Left ventricle myocardium superior (tissue), 1 donor: ENCODE results near the gene SPATA2. TPM values are rescaled to one million over a fixed set of nuclear protein-coding genes. Genes with fewer than 3 reads are reported as not detected.
"Not testable (repeated sequence)": the region's sequence is repeated elsewhere in the genome, so short reads cannot be mapped to it uniquely, and the experiment has no call there.

Experiments
- ATAC-seq: fragments of 200-7000 bp; cut with Tn5 transposase; one replicate; pipeline ENCODE4 v1.9.1; 2020; ENCODE audit warnings: mild to moderate bottlenecking, moderate library complexity
- DNase-seq: peaks from one replicate; pipeline ENCODE4 v3.0.0-alpha.2; 2020
- intact Hi-C: fragments of 100-400 bp; cut with micrococcal nuclease; formaldehyde crosslinking; loops from one replicate; pipeline ENCODE4 v1.11.0; 2022
- total RNA-seq: library from RNA; stranded (reverse); fragmentation: NEBNext Ultra II Directional; extraction: Animal tissue kit (Norgen Biotek cat#: 25700); gene quantifications from one replicate; pipeline ENCODE4 v1.2.1, GENCODE V29; 2021
- donor health status: DM: no; HTN: yes; CAD: no; lungs with severe emphysema.

SPATA2 gene
- total RNA-seq, 1 donor from 2014 or later = 8.5 TPM

DNA sequence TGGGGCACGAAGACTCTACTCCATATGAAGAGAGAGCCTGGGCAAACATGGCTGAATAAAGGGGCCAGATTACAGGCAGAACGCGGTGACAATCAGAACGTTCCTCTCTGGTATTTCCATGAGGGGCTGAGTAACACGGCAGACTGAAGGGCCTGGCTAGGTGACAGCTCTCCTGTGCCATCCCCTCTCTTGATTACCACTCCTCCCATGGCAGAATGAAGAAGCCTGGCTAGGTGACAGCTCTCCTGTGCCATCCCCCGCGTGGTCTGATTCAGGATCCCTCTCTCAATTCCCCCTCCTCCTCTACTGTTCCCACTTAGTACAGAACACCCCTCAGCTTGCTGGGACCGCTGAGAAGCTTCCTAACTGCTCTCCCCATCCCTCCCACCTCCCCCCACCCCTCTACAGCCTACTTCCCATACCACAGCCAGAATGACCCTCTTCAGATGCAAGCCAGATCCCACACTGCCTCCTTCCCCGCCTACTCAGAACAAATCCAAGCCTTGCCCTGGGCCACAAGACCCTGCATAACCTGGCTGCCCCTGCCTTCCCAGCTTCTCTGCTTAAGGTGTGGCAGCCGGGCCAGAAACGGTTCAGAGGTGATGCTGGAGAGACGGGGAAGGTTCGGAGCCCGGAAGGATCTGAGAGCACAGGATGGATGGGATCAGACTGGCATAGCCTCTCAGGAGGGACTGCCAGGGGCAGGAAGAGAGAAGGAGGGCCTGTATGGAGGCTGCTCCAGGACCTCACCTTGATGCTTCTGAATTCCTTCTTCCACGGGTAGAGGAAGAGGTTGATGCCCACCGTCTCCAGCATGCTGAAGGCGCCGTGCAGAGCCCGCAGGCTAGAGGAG is 7.7 kb downstream of the SPATA2 start:
- DNase-seq (no peak), ATAC-seq (peak; percentile 50)
- intact Hi-C loops = no loop called here

DNA sequence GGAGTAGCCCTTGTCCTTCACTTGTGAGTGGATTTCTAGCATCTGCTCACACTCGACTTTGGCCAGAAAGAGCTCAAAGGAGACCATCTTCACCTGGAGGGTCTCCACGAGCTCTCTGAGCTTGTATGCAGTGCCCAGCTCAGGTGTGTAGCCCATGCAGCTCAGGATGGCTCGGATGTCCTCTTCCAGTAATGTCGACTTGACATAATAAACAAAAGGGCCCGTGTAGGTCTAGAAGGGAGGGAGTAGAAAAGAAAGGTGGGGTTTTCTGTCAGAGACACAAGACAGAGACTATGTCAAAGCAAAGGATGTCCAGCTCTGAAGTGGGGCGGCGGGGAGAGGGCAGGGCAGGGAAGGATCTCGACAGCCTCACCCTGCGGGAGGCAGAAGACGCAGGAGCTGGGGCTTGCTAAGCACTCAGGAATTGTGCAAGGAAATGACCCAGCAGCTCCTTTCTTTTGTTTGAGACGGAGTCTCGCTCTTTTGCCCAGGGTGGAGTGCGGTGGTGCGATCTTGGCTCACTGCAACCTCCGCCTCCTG is 8.6 kb downstream of the SPATA2 start:
- no peak for ATAC-seq
- DNase-seq = no peak
- intact Hi-C loops = no loop called here

DNA sequence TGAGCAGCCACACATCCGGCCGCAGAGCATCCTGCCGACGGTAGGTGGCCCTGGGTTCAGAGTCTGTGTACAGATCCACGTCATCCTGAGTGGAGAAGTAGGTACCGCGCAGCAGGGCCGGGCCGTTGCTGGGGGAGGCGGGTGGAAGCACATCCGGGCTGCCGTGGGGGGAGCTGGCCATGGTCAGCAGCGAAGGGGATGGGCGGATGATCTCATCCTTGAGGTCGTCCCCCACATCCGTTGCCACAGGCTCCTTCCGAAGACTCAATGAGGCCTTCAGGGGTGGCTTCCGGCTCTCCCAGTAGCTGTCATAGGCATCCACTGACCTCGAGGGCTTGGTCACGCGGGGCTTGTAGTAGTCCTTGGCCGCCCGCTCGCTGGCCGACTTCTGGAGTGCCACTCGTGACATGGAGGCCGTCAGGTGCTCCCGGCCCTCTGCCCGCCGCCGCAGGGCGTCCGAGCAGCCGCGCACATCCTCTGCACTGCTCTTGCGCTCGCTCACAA is 9.2 kb downstream of the SPATA2 start:
- no peak for ATAC-seq
- DNase-seq = no peak
- intact Hi-C loops = no loop called here

DNA sequence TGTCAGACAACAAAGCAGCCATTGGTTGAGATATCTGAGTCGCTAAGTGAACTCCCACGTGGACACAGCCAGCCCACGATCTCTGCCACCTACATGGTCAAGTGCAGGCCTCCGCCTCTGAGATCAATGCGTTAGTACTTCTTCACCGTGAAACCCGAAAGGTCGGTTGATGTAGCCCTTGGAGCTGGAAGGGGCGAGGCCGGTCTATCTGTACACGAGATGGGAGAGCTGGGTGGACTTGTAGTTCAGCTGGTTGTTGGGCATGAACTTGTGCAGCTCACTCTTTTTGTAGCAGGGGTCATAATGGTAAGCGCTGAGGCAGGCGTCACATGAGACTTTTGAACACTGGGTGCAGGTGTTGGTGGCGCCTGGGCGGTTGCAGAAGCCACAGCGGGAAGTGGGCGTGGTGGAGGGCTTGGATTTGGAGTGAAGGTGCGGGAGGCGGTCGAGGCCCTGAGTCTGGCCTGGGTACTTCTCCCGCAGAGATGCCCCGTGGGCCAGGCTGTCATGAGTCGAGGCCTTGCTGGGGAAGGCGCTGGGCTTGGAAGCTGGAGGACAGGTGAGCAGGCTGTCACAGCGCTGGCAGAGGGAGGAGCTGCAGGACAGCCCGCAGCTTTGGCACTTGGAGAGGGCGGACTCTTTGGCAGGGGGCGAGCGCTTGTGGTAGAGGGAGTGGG is 9.8 kb downstream of the SPATA2 start:
- ATAC-seq = no peak
- intact Hi-C loops = no loop called here
- no peak for DNase-seq

DNA sequence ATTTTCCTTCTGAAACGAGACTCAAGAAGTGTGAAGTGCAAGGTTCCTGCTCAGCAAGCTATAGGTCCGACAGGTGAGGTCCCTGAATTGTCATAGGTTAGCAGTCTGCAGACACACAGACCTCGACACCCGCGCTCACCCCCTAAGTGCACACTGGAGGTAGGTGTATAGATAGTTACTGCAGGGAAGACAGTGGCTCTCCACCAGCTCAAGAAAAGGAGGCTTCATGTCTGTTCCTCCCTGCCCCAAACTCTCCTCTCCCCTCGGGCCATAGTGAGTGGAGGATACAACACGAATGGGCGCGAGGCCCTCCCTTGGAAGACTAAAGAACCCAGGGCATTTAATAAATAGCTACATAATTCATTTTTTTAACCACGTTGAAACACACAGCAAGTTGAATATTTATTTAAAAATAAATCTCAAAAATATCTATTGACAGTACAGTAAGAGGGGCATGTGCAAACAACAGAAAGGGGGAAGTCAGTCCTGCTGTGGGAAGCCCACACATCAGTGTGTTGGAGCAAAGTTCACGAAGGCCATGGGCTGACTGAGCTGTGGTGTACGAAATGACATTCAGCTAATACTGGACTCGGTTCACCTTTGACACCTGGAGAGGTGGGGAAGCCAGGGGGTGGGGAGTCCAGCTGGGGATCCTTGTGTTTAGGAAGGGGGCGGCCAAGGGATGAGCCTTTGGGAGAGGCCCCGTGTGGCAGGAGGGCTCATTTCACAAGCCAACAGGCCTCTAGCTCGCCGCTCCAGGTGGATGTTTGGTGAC is 10.7 kb downstream of the SPATA2 start:
- no peak for ATAC-seq
- DNase-seq = no peak
- intact Hi-C loops = no loop called here

DNA sequence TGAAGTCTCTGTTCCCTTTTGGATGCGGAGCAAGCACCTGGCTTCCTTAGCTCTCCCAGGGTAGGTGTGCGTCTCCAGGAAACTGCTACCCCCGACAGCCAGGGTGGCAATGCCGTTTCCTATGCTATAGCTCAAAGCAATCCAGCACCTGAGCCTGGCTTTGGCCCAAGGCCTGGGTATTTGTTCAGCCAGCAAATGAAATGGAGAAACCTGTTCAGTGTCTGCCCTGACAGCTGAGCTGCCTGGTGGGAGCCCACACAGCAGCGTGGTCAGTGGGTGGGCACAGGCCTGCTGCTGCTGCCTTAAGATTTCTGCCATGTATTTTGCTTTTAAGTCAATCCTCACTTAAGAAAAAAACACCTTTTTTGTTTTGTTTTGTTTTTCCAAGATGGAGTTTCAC is 13.7 kb downstream of the SPATA2 start:
- ATAC-seq = peak; percentile 29

DNA sequence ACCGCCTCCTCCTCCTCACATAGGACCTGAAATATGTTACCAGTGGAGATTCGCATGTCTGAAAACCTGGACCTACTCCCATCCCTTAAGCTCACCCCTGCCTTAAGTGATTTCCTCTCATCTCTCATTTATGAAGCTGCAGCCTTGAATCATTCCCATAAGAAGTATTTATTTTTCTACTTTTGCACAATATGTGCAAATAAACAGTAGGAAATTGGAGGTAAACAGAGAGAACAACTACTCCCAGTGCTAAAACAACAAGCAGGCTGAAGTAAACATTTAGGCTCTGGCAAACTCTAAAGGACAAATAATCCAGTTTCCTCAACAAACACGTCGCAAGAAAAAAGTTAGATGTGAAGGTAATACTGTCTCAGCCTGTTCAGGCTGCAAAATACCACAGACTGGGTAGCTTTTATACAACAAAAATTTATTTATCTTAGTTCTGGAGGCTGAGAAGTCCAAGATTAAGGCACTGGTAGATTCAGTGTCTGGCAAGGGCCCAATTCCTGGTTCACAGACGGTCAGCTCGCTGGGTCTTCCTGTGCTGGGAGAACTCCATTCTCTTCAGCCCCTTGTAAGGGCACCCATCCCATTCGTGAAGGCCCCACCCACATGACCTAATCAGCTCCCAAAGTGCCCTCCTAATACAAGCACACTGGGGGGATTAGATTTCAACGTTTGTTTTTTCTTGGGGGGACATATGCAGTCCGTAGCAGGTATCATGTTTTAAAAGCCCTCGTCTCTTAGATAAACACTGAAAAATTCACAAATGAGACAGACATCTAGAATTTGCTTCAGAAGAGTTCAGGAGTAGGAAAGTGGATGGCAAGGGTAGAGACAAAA is 15.6 kb downstream of the SPATA2 start:
- DNase-seq (no peak), ATAC-seq (no peak)
- intact Hi-C loops = no loop called here

More for the DNA sequence above, 13.7 kb downstream of the SPATA2 start:
- no peak for DNase-seq
- intact Hi-C loops = no loop called here

DNA sequence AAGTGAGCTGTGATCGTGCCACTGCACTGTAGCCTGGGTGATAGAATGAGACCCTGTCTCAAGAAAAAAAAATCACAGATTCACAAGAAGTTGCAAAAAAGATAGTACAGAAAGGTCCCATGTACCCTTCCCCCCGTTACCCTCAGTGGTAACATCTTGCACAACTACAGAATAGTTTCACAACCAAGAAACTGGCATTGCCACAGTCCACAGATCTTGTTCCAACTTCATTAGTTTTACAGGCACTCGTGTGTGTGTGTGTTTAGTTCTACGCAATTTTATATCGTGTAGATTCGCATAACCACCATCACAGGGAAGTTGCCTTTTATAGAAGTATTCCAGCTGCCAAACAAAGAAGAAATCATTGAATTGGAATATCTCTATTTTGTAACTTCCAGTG is 19.1 kb downstream of the SPATA2 start:
- intact Hi-C loops = no loop called here
- no peak for DNase-seq
- no peak for ATAC-seq

DNA sequence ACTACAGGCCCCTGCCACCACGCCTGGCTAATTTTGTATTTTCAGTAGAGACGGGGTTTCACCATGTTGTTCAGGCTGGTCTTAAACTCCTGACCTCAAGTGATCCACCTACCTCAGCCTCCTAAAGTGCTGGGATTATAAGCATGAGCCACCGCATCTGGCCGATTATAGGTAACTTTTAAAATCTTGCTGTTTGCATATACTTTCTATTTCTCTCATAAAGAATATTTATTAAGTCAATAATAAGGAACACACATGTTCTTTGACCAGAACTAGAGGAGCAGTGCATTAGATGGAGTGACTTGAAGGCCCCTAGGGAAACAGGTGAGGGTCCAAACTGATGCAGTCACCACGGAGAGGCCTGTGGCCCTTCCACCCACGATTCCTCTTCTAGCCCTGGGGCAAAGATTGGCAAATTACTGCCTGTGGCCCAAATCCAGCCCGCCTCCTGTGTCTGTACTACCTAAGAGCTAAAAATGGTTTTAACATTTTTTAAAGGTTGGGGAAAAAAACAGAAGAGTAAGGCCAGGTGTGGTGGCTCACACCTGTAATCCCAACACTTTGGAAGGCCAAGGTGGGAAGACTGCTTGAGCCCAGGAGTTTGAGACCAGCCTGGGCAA is 19.7 kb downstream of the SPATA2 start:
- DNase-seq, intact Hi-C loops, ATAC-seq: not testable (repeated sequence)

DNA sequence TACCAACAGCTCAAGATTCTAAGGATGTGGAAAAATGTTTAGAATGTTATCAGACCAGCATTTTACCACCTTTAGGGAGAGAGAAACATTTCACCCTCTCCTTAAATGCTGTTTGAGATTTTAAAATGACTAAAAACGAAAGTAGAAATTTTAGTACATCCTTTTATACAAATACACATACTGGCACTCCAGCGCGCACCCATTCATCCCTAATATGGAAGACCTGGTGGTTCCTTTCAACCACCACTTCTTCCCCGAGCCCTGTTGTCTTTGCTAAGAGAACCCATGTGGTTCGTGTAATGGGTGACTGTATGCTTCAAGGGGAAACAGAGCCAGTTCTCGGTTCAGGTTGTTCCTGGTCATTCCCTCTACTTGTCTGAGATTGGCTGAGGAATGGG is 21.3 kb downstream of the SPATA2 start:
- DNase-seq = no peak
- ATAC-seq = no peak
- intact Hi-C loops = no loop called here

DNA sequence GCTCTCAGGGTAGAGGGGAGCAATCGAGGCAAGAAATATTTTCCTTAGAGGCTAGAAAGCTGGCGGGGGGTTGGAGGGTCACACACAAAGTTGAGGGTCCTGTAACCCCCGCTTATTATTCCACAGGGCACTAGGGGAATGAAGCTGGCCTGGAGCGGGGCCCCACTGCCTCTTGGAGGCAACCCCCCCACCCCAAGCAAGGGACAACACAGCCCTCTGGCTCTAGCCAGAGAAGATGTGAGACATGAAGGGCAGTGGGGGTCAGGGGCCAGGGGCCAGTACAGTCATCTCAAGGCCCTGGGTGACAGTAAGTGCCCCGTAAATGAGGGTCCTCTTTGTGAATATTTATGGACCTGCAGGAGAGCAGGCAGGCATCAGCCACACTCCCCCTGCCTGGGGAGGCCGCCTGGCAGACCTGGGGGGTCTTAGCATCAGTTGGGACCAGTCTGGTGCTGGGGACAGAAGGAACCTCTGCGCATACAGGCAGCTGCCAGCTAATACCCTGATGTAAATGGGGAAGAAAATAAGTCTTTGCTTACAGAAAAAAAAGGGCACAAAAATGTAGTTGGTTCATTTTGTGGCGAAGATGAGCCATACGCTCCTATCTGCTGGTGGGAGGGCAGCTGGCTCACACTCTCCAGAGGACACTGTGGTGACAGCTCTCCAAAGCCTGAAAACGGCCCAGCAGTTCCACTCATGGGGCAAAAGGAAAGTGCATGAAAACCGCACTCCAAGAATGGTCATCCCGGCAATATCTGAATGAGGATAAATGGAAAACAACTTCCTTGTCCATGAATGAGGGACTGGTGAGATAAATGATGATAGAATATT is 21.9 kb downstream of the SPATA2 start:
- DNase-seq = no peak
- peak; percentile 55 for ATAC-seq
- intact Hi-C loops = no loop called here

DNA sequence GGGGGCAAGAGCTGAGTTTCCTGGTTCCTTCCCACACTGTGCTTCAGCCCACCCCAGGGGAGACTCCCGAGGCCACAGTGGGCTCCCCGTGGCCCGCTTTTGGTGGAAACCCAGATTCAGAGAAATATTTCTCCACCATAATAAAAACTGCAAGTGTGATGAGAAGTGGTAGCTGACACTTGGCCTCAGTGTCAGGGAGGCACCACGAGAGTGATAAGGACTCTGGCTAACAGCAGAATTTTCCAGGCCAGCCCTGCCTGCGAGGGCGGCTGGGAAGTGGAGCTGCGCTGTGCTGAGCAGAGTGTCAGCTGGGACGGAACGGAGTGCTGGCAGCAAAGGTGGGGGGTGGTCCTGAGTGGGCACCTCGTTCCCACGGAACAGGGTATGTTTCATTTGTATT is 22.5 kb downstream of the SPATA2 start:
- DNase-seq = peak; percentile 75
- intact Hi-C loops = no loop called here
- peak; percentile 89 for ATAC-seq

DNA sequence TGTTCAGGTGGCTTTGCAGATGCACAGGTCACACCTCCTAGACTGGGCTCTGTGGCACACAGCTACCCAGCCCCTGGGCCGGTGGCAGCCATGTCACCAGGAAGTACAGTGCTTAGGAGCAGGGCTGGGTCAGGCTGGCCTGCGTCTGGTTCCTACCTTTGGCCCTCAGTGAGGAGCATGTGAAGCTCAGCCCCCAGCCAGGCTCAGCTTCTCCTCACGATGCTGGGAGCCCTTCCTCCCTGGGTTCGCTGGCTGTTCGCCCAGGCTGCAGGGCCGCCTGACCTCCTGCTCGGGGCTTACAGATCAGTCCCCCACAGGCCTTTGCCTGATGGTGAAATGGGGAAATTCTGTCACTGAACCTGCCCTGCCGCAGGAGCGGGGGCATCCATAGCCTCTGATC is 23.1 kb downstream of the SPATA2 start:
- intact Hi-C loops = no loop called here
- ATAC-seq (peak; percentile 8), DNase-seq (no peak)

DNA sequence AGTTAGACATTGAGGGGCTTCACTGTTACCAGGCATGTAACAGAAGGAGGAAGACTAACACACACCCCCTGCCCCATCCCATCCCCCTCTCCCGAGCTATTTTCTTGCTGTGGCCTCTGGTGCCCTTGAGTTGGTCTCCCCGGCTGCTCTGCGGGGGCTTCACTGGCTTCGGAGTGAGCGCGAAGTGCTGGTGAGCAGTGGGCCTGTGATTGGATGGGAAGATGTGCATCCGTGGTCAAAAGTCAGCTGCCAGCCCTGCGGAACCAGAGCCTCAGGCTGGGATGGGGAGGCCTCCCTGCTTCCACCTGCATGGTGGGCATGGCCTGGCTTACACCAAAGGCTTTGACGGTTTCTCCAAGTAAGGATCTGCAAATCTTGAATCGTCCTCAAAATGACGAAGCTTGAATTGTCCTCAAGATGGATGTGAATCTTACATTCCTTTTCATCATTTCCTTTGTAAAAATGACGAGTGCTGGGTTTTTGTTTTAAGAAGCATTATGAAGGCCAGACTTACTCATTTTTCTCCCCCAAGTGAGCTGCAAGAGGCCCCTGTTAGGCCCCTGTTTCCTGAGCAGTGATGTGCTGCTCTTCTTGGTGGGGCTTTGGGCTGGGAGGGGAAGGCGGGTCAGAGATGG is 23.7 kb downstream of the SPATA2 start:
- intact Hi-C loops = no loop called here
- ATAC-seq = no peak
- DNase-seq = no peak

DNA sequence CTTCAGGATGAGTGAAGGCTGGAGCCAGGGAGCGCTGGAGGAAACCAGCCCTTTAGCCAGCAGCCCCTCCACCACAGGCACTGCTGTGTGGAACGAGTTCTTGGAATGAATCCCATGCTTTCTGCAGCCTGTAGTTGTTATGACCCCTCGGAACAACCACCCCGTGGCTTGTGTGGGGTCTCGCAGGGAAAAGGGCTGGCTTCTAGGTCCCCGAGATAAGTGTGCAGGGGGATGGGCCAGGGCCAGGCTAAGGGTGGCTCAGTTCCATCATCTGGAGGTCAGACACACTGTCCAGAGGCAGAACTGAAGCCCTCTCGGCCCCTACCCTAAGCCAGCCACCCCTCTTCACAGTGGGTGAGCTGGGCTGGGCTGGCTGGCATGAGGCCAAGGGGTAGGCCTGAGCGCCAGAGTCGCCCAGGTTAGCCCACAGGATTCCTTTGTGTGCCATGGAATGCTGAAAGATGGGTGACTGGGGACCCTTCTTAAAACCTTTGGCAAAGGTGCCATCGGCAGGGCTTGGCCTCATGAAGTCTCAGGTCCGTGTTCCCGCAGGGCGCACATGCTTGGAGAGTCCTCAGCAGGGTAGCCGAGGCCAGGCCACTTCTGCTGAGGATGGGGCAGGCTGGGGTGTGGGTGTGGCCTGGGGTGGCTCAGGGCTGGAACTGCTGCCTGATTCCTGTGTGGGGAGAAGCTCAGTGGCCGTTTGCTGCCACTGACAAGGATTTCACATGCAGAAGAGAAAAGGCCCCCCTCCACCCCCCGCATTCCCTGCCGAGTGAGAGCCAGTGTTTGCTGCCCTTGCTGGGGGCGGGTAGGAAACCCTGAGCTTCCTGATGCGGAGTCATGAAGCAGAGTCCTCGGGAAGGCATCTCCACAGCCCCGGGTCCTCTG is 24.6 kb downstream of the SPATA2 start:
- peak; percentile 53 for DNase-seq
- ATAC-seq = peak; percentile 37
- intact Hi-C loops = no loop called here

DNA sequence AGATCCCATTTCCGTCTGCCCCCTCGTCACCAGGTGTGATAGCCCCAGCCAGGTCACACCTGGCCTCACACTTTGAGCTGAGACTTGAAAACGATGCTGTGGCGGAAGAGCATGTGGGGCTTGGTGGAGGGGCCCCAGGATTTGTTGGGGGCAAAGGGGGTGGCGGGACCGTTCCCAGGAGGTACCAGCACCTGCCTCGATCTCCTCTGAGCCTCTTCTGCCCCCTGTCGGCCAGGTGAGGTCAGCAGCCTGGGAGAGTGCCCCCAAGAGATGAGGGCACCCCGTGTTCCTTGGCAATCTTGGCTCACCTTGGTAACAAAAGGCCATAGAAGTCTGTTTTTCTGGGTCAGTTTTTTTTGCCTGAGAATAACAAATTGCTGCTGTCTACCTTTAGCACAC is 25.4 kb downstream of the SPATA2 start:
- no peak for DNase-seq
- intact Hi-C loops = no loop called here
- no peak for ATAC-seq
